Lung microvascular endothelial cell (primary cell): ENCODE measurements around the gene STX18. TPM values are rescaled to one million over a fixed set of nuclear protein-coding genes. Genes with fewer than 3 reads are reported as not detected.
"Not testable (repeated sequence)": the region's sequence is repeated elsewhere in the genome, so short reads cannot be mapped to it uniquely, and the experiment has no call there.

Experiments
- DNase-seq, 2 donors: peaks; one replicate each; pipeline versions ENCODE4 v3.0.0 to v3.0.0-alpha.2; 2010; ENCODE audit warnings: low read depth in 2 of 2
- total RNA-seq: library from RNA; depleted of rRNA; stranded (reverse); fragments of >200 nt; gene quantifications from 2 replicates; pipeline ENCODE4 v1.2.1, GENCODE V29; 2014

Gene STX18
- total RNA-seq, 1 donor from 2014 or later: 14.1 TPM

- DNase-seq: not testable (repeated sequence)
These were observed 31.2 kb downstream of the STX18 start for GRCh38 chr4:4510641-4511040.

- no peak for DNase-seq
These were observed 32.3 kb downstream of the STX18 start for GRCh38 chr4:4509521-4509920.

GRCh38 chr4:4507923-4508322 lies 33.9 kb downstream of the STX18 start:
- peak; percentile 20 to 47 for DNase-seq

- no peak for DNase-seq
These were observed 34.4 kb downstream of the STX18 start for GRCh38 chr4:4507403-4507802.

- no peak for DNase-seq
These were observed 34.9 kb downstream of the STX18 start for GRCh38 chr4:4506961-4507360.

GRCh38 chr4:4505211-4505610 lies 36.6 kb downstream of the STX18 start:
- not testable (repeated sequence) for DNase-seq

- no peak for DNase-seq
These were observed 37.1 kb downstream of the STX18 start for GRCh38 chr4:4504783-4505182.

GRCh38 chr4:4502694-4503311 lies 39.0 kb downstream of the STX18 start:
- DNase-seq: peak; percentile 31 to 84

- no peak for DNase-seq
These were observed 40.2 kb downstream of the STX18 start for GRCh38 chr4:4501679-4502078.

GRCh38 chr4:4499438-4500123 lies 42.3 kb downstream of the STX18 start:
- DNase-seq: no peak

GRCh38 chr4:4496592-4497372 lies 45.1 kb downstream of the STX18 start:
- DNase-seq: no peak

GRCh38 chr4:4494882-4495281 lies 47.0 kb downstream of the STX18 start:
- DNase-seq: no peak

- DNase-seq: peak; percentile 69 to 75
These were observed 49.5 kb downstream of the STX18 start for GRCh38 chr4:4492161-4492847.

- DNase-seq: no peak
These were observed 50.4 kb downstream of the STX18 start for GRCh38 chr4:4491396-4491893.

- no peak for DNase-seq
These were observed 51.0 kb downstream of the STX18 start for GRCh38 chr4:4490816-4491215.

- no peak for DNase-seq
These were observed 51.8 kb downstream of the STX18 start for GRCh38 chr4:4490041-4490440.

GRCh38 chr4:4488405-4489404 lies 53.1 kb downstream of the STX18 start:
- DNase-seq: peak; percentile 87 to 88

- DNase-seq: no peak
These were observed 54.9 kb downstream of the STX18 start for GRCh38 chr4:4486969-4487368.

- no peak for DNase-seq
These were observed 56.0 kb downstream of the STX18 start for GRCh38 chr4:4485806-4486205.

GRCh38 chr4:4481399-4481994 lies 60.4 kb downstream of the STX18 start:
- no peak for DNase-seq
